Suprapubic skin (tissue), 4 donors: ENCODE data around the gene SYDE1.
"Not testable (repeated sequence)": the region's sequence is repeated elsewhere in the genome, so short reads cannot be mapped to it uniquely, and the experiment has no call there.

ENCODE experiments used
- EP300 ChIP-seq: sonication (generic); formaldehyde crosslinking; IDR thresholded peaks from one replicate; pipeline ENCODE4 v1.6.1; 2017; ENCODE audit warnings: antibody characterized with exemption
- POLR2A ChIP-seq, 2 donors: fragments of 450-650 bp; IDR thresholded peaks; one replicate each; pipeline ENCODE4 v1.6.1; 2017; ENCODE audit warnings: antibody characterized with exemption in 2 of 2, mild to moderate bottlenecking in 2 of 2, moderate library complexity in 2 of 2
- POLR2AphosphoS5 ChIP-seq, 3 donors: sonication (generic); formaldehyde crosslinking; IDR thresholded peaks; one replicate each; pipeline ENCODE4 v1.6.1; 2017; ENCODE audit warnings: antibody characterized with exemption in 3 of 3
- TF ChIP-seq, protein P1 (sequence below), 2 donors: fragments of 200-600 bp in 1 of 2; fragments of 450-650 bp in 1 of 2; sonication (generic) in 1 of 2; IDR thresholded peaks; one replicate each; pipeline ENCODE4 v1.5.1; 2016 to 2019; ENCODE audit warnings: antibody characterized with exemption in 2 of 2, mild to moderate bottlenecking in 1 of 2, moderate library complexity in 1 of 2

DNA sequence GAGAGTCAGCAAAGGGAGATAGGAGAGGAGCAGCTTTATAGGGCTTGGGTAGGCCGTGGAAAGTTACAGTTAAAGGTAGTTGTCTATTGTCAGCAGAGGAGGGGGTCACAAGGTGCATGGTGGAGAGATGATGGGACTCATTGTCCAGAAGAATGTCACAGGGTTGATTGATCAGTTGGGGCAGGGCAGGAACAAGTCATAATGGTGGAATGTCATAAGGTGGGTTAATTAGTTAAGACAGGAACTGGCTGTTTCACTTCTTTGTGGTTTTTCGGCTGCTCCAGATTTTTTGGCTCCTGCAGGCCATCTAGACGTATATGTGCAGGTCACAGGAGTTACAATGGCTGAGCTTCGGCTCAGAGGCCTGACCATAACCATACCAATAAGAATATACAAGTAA, 36.8 kb upstream of the SYDE1 start:
- TF ChIP-seq, protein P1, sequence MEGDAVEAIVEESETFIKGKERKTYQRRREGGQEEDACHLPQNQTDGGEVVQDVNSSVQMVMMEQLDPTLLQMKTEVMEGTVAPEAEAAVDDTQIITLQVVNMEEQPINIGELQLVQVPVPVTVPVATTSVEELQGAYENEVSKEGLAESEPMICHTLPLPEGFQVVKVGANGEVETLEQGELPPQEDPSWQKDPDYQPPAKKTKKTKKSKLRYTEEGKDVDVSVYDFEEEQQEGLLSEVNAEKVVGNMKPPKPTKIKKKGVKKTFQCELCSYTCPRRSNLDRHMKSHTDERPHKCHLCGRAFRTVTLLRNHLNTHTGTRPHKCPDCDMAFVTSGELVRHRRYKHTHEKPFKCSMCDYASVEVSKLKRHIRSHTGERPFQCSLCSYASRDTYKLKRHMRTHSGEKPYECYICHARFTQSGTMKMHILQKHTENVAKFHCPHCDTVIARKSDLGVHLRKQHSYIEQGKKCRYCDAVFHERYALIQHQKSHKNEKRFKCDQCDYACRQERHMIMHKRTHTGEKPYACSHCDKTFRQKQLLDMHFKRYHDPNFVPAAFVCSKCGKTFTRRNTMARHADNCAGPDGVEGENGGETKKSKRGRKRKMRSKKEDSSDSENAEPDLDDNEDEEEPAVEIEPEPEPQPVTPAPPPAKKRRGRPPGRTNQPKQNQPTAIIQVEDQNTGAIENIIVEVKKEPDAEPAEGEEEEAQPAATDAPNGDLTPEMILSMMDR (IDR thresholded peaks at IDR 0.05), result not testable (repeated sequence)
- TF ChIP-seq POLR2AphosphoS5 (IDR thresholded peaks at IDR 0.05); EP300; POLR2A (IDR thresholded peaks at IDR 0.05): not testable (repeated sequence)
